ENCODE data around the gene INTS3. TPM values are rescaled to one million over a fixed set of nuclear protein-coding genes. Genes with fewer than 3 reads are reported as not detected.
"Not testable (repeated sequence)": the region's sequence is repeated elsewhere in the genome, so short reads cannot be mapped to it uniquely, and the experiment has no call there.

INTS3 gene
- total RNA-seq, 4 donors from 2014 or later = 16.1 to 28.0 (median 19.9) TPM

GRCh38 chr1:153698923-153699714 lies 28.7 kb upstream of the INTS3 start:
- TF ChIP-seq CTCF (IDR thresholded peaks at IDR 0.05 in 4 of 5, conservative IDR thresholded peaks at IDR 0.05 in 1 of 5) = no peak
- no peak for TF ChIP-seq POLR2A (IDR thresholded peaks at IDR 0.05)
- intact Hi-C loops (cut with DNase I; ENCODE audit: low total_unique reads) (no loop called here), in situ Hi-C loops (cut with MboI; ENCODE audit: low sequenced_read_pairs in 4 of 4) (loop anchor here in 1 of 4 donors (25.0 kb wide), 1 partner anchor 288 kb away; the partner anchor contains the start of genes JTB, RAB13 and RPS27)
- Histone ChIP-seq H3K36me3 (no peaks in the 10 kb centered on the region), H3K4me3 (no peak overlapping the region), H3K9me3 (no peaks in the 10 kb centered on the region), H3K27me3 (no peaks in the 10 kb centered on the region), H3K4me1 (peaks cover 0 to 4% of the 10 kb centered on the region in 2 donors), H3K27ac (peak overlapping the region; percentile 59 to 79 (median 69))
- ATAC-seq = peak; percentile 34 to 43
- DNase-seq = no peak

GRCh38 chr1:153699768-153700167 lies 28.1 kb upstream of the INTS3 start:
- in situ Hi-C loops (cut with MboI; ENCODE audit: low sequenced_read_pairs in 4 of 4) (loop anchor here in 1 of 4 donors (25.0 kb wide), 1 partner anchor 288 kb away; the partner anchor contains the start of genes JTB, RAB13 and RPS27), intact Hi-C loops (cut with DNase I; ENCODE audit: low total_unique reads) (no loop called here)
- Histone ChIP-seq H3K9me3 (no peaks in the 10 kb centered on the region), H3K27me3 (no peaks in the 10 kb centered on the region), H3K4me3 (no peak overlapping the region), H3K27ac (no peak overlapping the region), H3K36me3 (no peaks in the 10 kb centered on the region), H3K4me1 (peaks cover 0 to 4% of the 10 kb centered on the region in 2 donors)
- no peak for DNase-seq
- no peak for TF ChIP-seq POLR2A (IDR thresholded peaks at IDR 0.05)
- TF ChIP-seq CTCF (IDR thresholded peaks at IDR 0.05 in 4 of 5, conservative IDR thresholded peaks at IDR 0.05 in 1 of 5) = no peak
- ATAC-seq = no peak

- no peaks in the 10 kb centered on the region for H3K9me3 ChIP-seq
- intact Hi-C loops (cut with DNase I; ENCODE audit: low total_unique reads) = no loop called here
Measured at GRCh38 chr1:153705484-153705883, 22.4 kb upstream of the INTS3 start.

GRCh38 chr1:153711026-153711425 lies 16.8 kb upstream of the INTS3 start:
- intact Hi-C loops (cut with DNase I; ENCODE audit: low total_unique reads) (no loop called here), in situ Hi-C loops (cut with MboI; ENCODE audit: low sequenced_read_pairs in 4 of 4) (no loop called here)
- no peaks in the 10 kb centered on the region for H3K4me1 ChIP-seq
- H3K27ac ChIP-seq = no peak overlapping the region
- no peaks in the 10 kb centered on the region for H3K27me3 ChIP-seq
- no peaks in the 10 kb centered on the region for H3K9me3 ChIP-seq
- no peaks in the 10 kb centered on the region for H3K36me3 ChIP-seq
- DNase-seq (no peak), ATAC-seq (no peak)
- TF ChIP-seq CTCF (IDR thresholded peaks at IDR 0.05 in 4 of 5, conservative IDR thresholded peaks at IDR 0.05 in 1 of 5) (no peak), POLR2A (IDR thresholded peaks at IDR 0.05) (no peak)
- no peak overlapping the region for H3K4me3 ChIP-seq

More at GRCh38 chr1:153705484-153705883, 22.4 kb upstream of the INTS3 start:
- Histone ChIP-seq H3K27me3 (no peaks in the 10 kb centered on the region), H3K27ac (no peak overlapping the region), H3K4me1 (no peaks in the 10 kb centered on the region), H3K4me3 (no peak overlapping the region), H3K36me3 (no peaks in the 10 kb centered on the region)
- in situ Hi-C loops (cut with MboI; ENCODE audit: low sequenced_read_pairs in 4 of 4) = no loop called here
- TF ChIP-seq POLR2A (IDR thresholded peaks at IDR 0.05) (no peak), CTCF (IDR thresholded peaks at IDR 0.05 in 4 of 5, conservative IDR thresholded peaks at IDR 0.05 in 1 of 5) (no peak)
- no peak for DNase-seq
- no peak for ATAC-seq

- H3K9me3 ChIP-seq; intact Hi-C loops (cut with DNase I; ENCODE audit: low total_unique reads); in situ Hi-C loops (cut with MboI; ENCODE audit: low sequenced_read_pairs in 4 of 4); H3K36me3 ChIP-seq; DNase-seq; H3K27me3 ChIP-seq; H3K27ac ChIP-seq; H3K4me1 ChIP-seq; H3K4me3 ChIP-seq; ATAC-seq: not testable (repeated sequence)
Measured at GRCh38 chr1:153716211-153716610, 11.6 kb upstream of the INTS3 start.
